Choroid plexus epithelial cell (primary cell): ENCODE results near the gene YY1.

Experiments used
- DNase-seq: peaks from one replicate; pipeline ENCODE4 v3.0.0-alpha.2; 2010; ENCODE audit warnings: low read depth
- H3K4me3 ChIP-seq: 2 replicates; pipeline ENCODE4 v1.5.1; 2011; ENCODE audit warnings: low read depth, mild to moderate bottlenecking, control low read depth, low read length, moderate library complexity
- CTCF ChIP-seq: conservative IDR thresholded peaks from 2 replicates; pipeline ENCODE4 v1.5.1; 2011; ENCODE audit warnings: low read depth, mild to moderate bottlenecking, control low read depth, inconsistent platforms, low read length, moderate library complexity

Gene YY1

GRCh38 chr14:100313464-100314230, 74.7 kb downstream of the YY1 start:
- no peak for DNase-seq
- H3K4me3 ChIP-seq, result no peak overlapping the region
- no peak for TF ChIP-seq CTCF

- no peak for DNase-seq
- no peak for TF ChIP-seq CTCF
- H3K4me3 ChIP-seq, result no peak overlapping the region
Measured at GRCh38 chr14:100314724-100315123, 75.8 kb downstream of the YY1 start.

- TF ChIP-seq CTCF, result no peak
- no peak overlapping the region for H3K4me3 ChIP-seq
- no peak for DNase-seq
Measured at GRCh38 chr14:100317389-100317788, 78.4 kb downstream of the YY1 start.

GRCh38 chr14:100317912-100318808, 79.2 kb downstream of the YY1 start:
- H3K4me3 ChIP-seq, result peak overlapping the region; percentile 42
- TF ChIP-seq CTCF, result peak; percentile 71
- peak; percentile 69 for DNase-seq

GRCh38 chr14:100320157-100320856, 81.4 kb downstream of the YY1 start:
- H3K4me3 ChIP-seq, result no peak overlapping the region
- no peak for TF ChIP-seq CTCF
- DNase-seq, result no peak

- no peak for DNase-seq
- H3K4me3 ChIP-seq, result no peak overlapping the region
- TF ChIP-seq CTCF, result no peak
Measured at GRCh38 chr14:100321473-100322137, 82.7 kb downstream of the YY1 start.
